GM12878 (cell line): ENCODE data around the gene ITGAV. TPM values are rescaled to one million over a fixed set of nuclear protein-coding genes. Genes with fewer than 3 reads are reported as not detected.

Source experiments
- ATAC-seq: fragments of 200-7000 bp; cut with Tn5 transposase; 3 replicates; pipeline ENCODE4 v1.9.1; 2020; ENCODE audit warnings: mild to moderate bottlenecking, moderate library complexity
- BruUV-seq: library from RNA; stranded (reverse); fragments of 400-500 nt; replicated peaks from 2 replicates; lab custom pipeline; 2021; lab: Mats Ljungman, UMichigan
- CTCF ChIA-PET: fragments of 300-600 bp; sonication (Branson Sonifier 250); formaldehyde crosslinking; extraction: SDS; loops from one replicate; lab custom pipeline; 2021; ENCODE audit warnings: inconsistent platforms; lab: Yijun Ruan, JAX
- POLR2A ChIA-PET: fragments of 350-600 bp; formaldehyde crosslinking; extraction: SDS; loops from one replicate; lab custom pipeline; 2021; ENCODE audit warnings: inconsistent platforms; lab: Charles Lee
- RAD21 ChIA-PET: fragments of 300-600 bp; sonication (Branson Sonifier 250); formaldehyde crosslinking; loops from one replicate; lab custom pipeline; 2023; ENCODE audit warnings: antibody characterized with exemption; ENCODE audit not compliant: unreplicated experiment; lab: Charles Lee
- SMC1A ChIA-PET: fragments of 300-600 bp; sonication (Branson Sonifier 250); formaldehyde crosslinking; loops from one replicate; lab custom pipeline; 2023; ENCODE audit not compliant: unreplicated experiment, uncharacterized antibody; lab: Charles Lee
- DNase-seq: peaks from one replicate; pipeline ENCODE4 v3.0.0-alpha.2; 2011; ENCODE audit warnings: low read depth, low spot score
- FAIRE-seq: peaks from 3 replicates; lab custom pipeline; 2011; peaks lifted over from hg19 to GRCh38; lab: Jason Lieb, UNC
- H2AFZ ChIP-seq: 2 replicates; pipeline ENCODE4 v1.6.0; 2011; ENCODE audit warnings: low read depth, low read length, control low read depth; ENCODE audit not compliant: control insufficient read depth
- H3K27ac ChIP-seq: 2 replicates; pipeline ENCODE4 v1.5.1; 2011; ENCODE audit warnings: control low read depth; ENCODE audit not compliant: control insufficient read depth, insufficient read depth
- H3K27me3 ChIP-seq, 2 experiments: replicated peaks in 1 of 2; 2 replicates each; pipeline versions ENCODE4 v1.6.0 to v1.6.1; 2011; ENCODE audit warnings: low read length in 1 of 2; ENCODE audit not compliant: control insufficient read depth in 2 of 2, insufficient read depth in 2 of 2
- H3K36me3 ChIP-seq, 2 experiments: 2 replicates each; pipeline ENCODE4 v1.5.1; 2011; ENCODE audit warnings: low read length in 1 of 2; ENCODE audit not compliant: control insufficient read depth in 2 of 2, insufficient read depth in 2 of 2
- H3K4me1 ChIP-seq: 2 replicates; pipeline ENCODE4 v1.6.1; 2011; ENCODE audit warnings: mild to moderate bottlenecking, low read length, moderate library complexity, mixed read lengths; ENCODE audit not compliant: control insufficient read depth, insufficient read depth
- H3K4me2 ChIP-seq: 2 replicates; pipeline ENCODE4 v1.6.0; 2011; ENCODE audit warnings: control low read depth; ENCODE audit not compliant: control insufficient read depth, insufficient read depth
- H3K4me3 ChIP-seq: fragments of 200-600 bp; sonication (generic); 2 replicates; pipeline ENCODE4 v1.5.1; 2016
- H3K79me2 ChIP-seq: 2 replicates; pipeline ENCODE4 v1.6.0; 2011; ENCODE audit warnings: low read length; ENCODE audit not compliant: control insufficient read depth, insufficient read depth
- H3K9ac ChIP-seq: 2 replicates; pipeline ENCODE4 v1.8.0; 2011; ENCODE audit warnings: low read length, control low read depth, mixed read lengths; ENCODE audit not compliant: control insufficient read depth, insufficient read depth
- H3K9me3 ChIP-seq: replicated peaks from 3 replicates; pipeline ENCODE4 v1.5.1; 2011; ENCODE audit warnings: mild to moderate bottlenecking, low read length; ENCODE audit not compliant: control insufficient read depth, insufficient read depth
- H4K20me1 ChIP-seq: 2 replicates; pipeline ENCODE4 v1.6.0; 2011; ENCODE audit not compliant: control insufficient read depth, insufficient read depth
- CEBPB ChIP-seq, 2 experiments: fragments of 150-350 bp in 1 of 2; IDR thresholded peaks; 2 replicates each; pipeline ENCODE4 v1.6.1; 2012 to 2014; ENCODE audit warnings: low read depth in 2 of 2, low read length in 2 of 2, borderline replicate concordance in 1 of 2, inconsistent platforms in 1 of 2
- DPF2 ChIP-seq: fragments of 450-650 bp; IDR thresholded peaks from 2 replicates; pipeline ENCODE4 v1.6.1; 2017; ENCODE audit warnings: mild to moderate bottlenecking
- ELK1 ChIP-seq: IDR thresholded peaks from 2 replicates; pipeline ENCODE4 v1.6.1; 2012; ENCODE audit warnings: low read depth, low read length, improper control_type of control experiment
- KAT2A ChIP-seq: conservative IDR thresholded peaks from 2 replicates; pipeline ENCODE4 v1.6.1; 2011; ENCODE audit warnings: low read depth, low read length; ENCODE audit not compliant: control insufficient read depth
- NR2F1 ChIP-seq: fragments of 450-650 bp; conservative IDR thresholded peaks from 2 replicates; pipeline ENCODE4 v1.6.1; 2017; ENCODE audit warnings: mild to moderate bottlenecking
- PML ChIP-seq: IDR thresholded peaks from 2 replicates; pipeline ENCODE4 v1.6.1; 2012; ENCODE audit warnings: low read length, inconsistent platforms
- RB1 ChIP-seq: fragments of 450-650 bp; formaldehyde crosslinking; IDR thresholded peaks from 2 replicates; pipeline ENCODE4 v1.6.1; 2017; ENCODE audit warnings: mild to moderate bottlenecking, borderline replicate concordance
- SIX5 ChIP-seq: IDR thresholded peaks from 2 replicates; pipeline ENCODE4 v1.6.1; 2011; ENCODE audit warnings: mild to moderate bottlenecking, low read depth, low read length, moderate library complexity; ENCODE audit not compliant: severe bottlenecking
- USF1 ChIP-seq: IDR thresholded peaks from 2 replicates; pipeline ENCODE4 v1.6.1; 2011; ENCODE audit warnings: borderline replicate concordance, low read depth, mild to moderate bottlenecking, moderate library complexity, mixed read lengths, low read length; ENCODE audit not compliant: insufficient read depth; ENCODE audit errors: extremely low read length
- WGBS: methylation state at CpG from one replicate; pipeline ENCODE4 v1.1.6; 2016; ENCODE audit warnings: low lambda C conversion rate; ENCODE audit not compliant: insufficient replicate concordance, insufficient coverage; ENCODE audit errors: missing lambda C conversion rate; 5-methylcytosine and 5-hydroxymethylcytosine counted together
- in situ Hi-C: fragments of 300-500 bp; cut with MboI; formaldehyde crosslinking; loops from 9 replicates; pipeline ENCODE4 v1.14.3; 2018; ENCODE audit warnings: mixed read lengths
- intact Hi-C: fragments of 100-400 bp; cut with micrococcal nuclease; formaldehyde crosslinking; loops from one replicate; pipeline ENCODE4 v1.14.2; 2022; ENCODE audit not compliant: unreplicated experiment
- polyA plus RNA-seq, 11 experiments: library from polyadenylated mRNA; depleted of rRNA in 4 of 11; unstranded in 6 of 11; stranded (reverse) in 5 of 11; fragments of >200 nt; fragmentation: Nextera tagmentation in 4 of 11; fragmentation: Illumina TruSeq in 1 of 11; extraction: Ambion mirVana in 4 of 11; extraction: Trizol in 1 of 11; gene quantifications; 1 replicate in 1 of 11; 2 replicates in 10 of 11; pipeline versions ENCODE4 v1.2.1 to v1.2.3, GENCODE V29; 2011 to 2016; ENCODE audit warnings: inconsistent platforms in 2 of 11, missing spikeins in 2 of 11, low read depth in 1 of 11
- total RNA-seq, 4 experiments: library from RNA; depleted of rRNA in 3 of 4; stranded (reverse); fragments of >200 nt in 3 of 4; fragmentation: Illumina TruSeq in 1 of 4; extraction: Trizol in 1 of 4; gene quantifications; 2 replicates each; pipeline versions ENCODE4 v1.2.1 to v1.2.3, GENCODE V29; 2013 to 2021

The ITGAV gene
- total and polyA plus RNA-seq, 10 of the 15 experiments (the other 5 are each of a cell fraction or from before 2014, with no cell fraction given): 2.1 to 10.8 (median 6.1) TPM

- H4K20me1 ChIP-seq: no peaks in the 10 kb centered on the region
- no peaks in the 10 kb centered on the region for H3K4me1 ChIP-seq
- no peak overlapping the region for H3K9ac ChIP-seq
- in situ Hi-C loops: no loop called here
- BruUV-seq: no TSS peak
- intact Hi-C loops: no loop called here
- no peak overlapping the region for H2AFZ ChIP-seq
- no peaks in the 10 kb centered on the region for H3K79me2 ChIP-seq
- 75% methylated on average over 2 of the region's 2 CpGs for WGBS
- ChIA-PET SMC1A (interaction anchor here (0.7 to 1.0 kb wide), 2 partner anchors 118 to 481 kb away, joined by 3 read pairs; no protein-coding TSS in a partner anchor), CTCF (no interaction called here), POLR2A (no interaction called here), RAD21 (no interaction called here)
- H3K4me2 ChIP-seq: no peak overlapping the region
- H3K36me3 ChIP-seq: no peaks in the 10 kb centered on the region; a peak in 1 of 4 replicates
- ATAC-seq (no peak), DNase-seq (no peak), FAIRE-seq (no peak)
- no peak overlapping the region for H3K4me3 ChIP-seq
- no peaks in the 10 kb centered on the region for H3K27me3 ChIP-seq
- no peak overlapping the region for H3K27ac ChIP-seq
- H3K9me3 ChIP-seq: no peaks in the 10 kb centered on the region
- TF ChIP-seq PML (no peak), KAT2A (no peak)
Measured at GRCh38 chr2:186623084-186623483, 33.2 kb downstream of the ITGAV start.

GRCh38 chr2:186624276-186624675 is 34.4 kb downstream of the ITGAV start:
- no peaks in the 10 kb centered on the region for H3K79me2 ChIP-seq
- FAIRE-seq: peak; percentile 52
- no TSS peak for BruUV-seq
- H3K9ac ChIP-seq: no peak overlapping the region
- no peaks in the 10 kb centered on the region; a peak in 1 of 4 replicates for H3K36me3 ChIP-seq
- no peaks in the 10 kb centered on the region for H3K9me3 ChIP-seq
- WGBS: 99% methylated on average over 3 of the region's 3 CpGs
- H3K4me2 ChIP-seq: no peak overlapping the region
- no peak for ATAC-seq
- ChIA-PET SMC1A (no interaction called here), RAD21 (no interaction called here), POLR2A (no interaction called here), CTCF (no interaction called here)
- no peak overlapping the region for H3K4me3 ChIP-seq
- H3K4me1 ChIP-seq: no peaks in the 10 kb centered on the region
- no peak for DNase-seq
- intact Hi-C loops: no loop called here
- no peaks in the 10 kb centered on the region for H4K20me1 ChIP-seq
- TF ChIP-seq SIX5: no peak
- TF ChIP-seq NR2F1: no peak
- no peak for TF ChIP-seq ELK1
- no peak for TF ChIP-seq USF1
- TF ChIP-seq DPF2: no peak
- no peak for TF ChIP-seq RB1
- no peak for TF ChIP-seq CEBPB (IDR thresholded peaks at IDR 0.05; ENCODE audit: borderline replicate concordance in 1 of 2, low read depth in 2 of 2, low read length in 2 of 2)
- no peak overlapping the region for H2AFZ ChIP-seq
- in situ Hi-C loops: no loop called here
- H3K27ac ChIP-seq: no peak overlapping the region
- H3K27me3 ChIP-seq: no peaks in the 10 kb centered on the region
